Left lobe of liver (tissue), 2 donors: ENCODE measurements around the gene RAB40C. TPM values are rescaled to one million over a fixed set of nuclear protein-coding genes. Genes with fewer than 3 reads are reported as not detected.
A peak's percentile ranks its signal among the peaks of the same experiment; 100 is the strongest.

ENCODE experiments used
- ATAC-seq: fragments of 200-7000 bp; cut with Tn5 transposase; one replicate; pipeline ENCODE4 v1.9.1; 2020; ENCODE audit warnings: mild to moderate bottlenecking, moderate library complexity
- DNase-seq: peaks from one replicate; pipeline ENCODE4 v3.0.0-alpha.2; 2020; ENCODE audit warnings: low spot score
- total RNA-seq: library from RNA; stranded (reverse); gene quantifications from one replicate; pipeline ENCODE4 v1.2.1, GENCODE V29; 2021
- donor health status: DM: no; HTN: no; CAD: no; lungs with moderate emphysema.
- donor health status: DM: no; HTN: yes; CAD: no.

RAB40C gene
- total RNA-seq, 1 donor from 2014 or later = 15.5 TPM

GRCh38 chr16:608019-608418, 18.2 kb downstream of the RAB40C start:
- ATAC-seq (no peak), DNase-seq (no peak)

GRCh38 chr16:609316-609715, 19.4 kb downstream of the RAB40C start:
- ATAC-seq (no peak), DNase-seq (no peak)

GRCh38 chr16:609984-610383, 20.1 kb downstream of the RAB40C start:
- DNase-seq = no peak

GRCh38 chr16:610513-611381, 20.9 kb downstream of the RAB40C start:
- DNase-seq (peak; percentile 65), ATAC-seq (peak; percentile 85)

More at GRCh38 chr16:609984-610383, 20.1 kb downstream of the RAB40C start:
- peak; percentile 69 for ATAC-seq

- DNase-seq (no peak), ATAC-seq (no peak)
These were observed 25.3 kb downstream of the RAB40C start for GRCh38 chr16:615122-615521.

DNA sequence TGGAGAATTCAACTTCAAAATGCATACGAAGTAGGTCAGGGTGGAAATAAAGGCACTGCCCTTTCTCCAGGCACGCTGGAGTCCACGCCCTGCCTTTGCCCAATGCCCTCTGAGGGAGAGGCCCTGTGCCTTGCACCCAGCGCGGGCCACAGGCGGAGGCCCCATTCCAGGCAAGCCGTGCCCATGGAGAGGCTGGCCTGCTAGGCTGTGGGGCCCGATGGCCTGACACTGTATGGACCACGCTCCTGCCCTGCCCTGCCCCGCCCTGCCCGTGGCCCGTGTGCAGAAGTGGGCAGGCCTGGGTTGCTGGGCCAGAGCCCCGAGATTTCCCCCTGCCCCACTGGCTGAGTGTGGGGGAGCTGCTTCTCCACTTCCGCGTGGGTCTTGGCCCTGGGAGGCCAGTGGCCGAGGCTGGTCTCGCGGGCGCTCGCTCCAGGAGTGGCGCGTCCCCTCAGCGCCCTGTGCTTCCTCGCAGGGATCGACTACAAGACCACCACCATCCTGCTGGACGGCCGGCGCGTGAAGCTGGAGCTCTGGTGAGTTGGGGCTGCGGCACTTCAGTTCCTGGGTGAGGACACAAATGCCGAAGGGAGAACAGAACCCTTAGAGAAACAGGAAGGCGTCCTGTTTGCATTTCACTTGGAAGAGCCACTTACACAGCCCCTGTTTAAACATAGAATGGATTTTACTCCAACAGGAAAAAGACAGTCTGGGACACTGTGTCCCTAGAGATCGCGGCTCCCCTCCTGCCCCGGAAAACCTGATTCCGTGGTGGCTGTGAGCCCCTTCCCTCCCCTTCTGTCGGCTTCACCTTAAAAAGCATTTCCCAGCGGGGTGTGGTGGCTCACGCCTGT, 27.1 kb downstream of the RAB40C start:
- peak; percentile 37 for ATAC-seq
- DNase-seq = no peak

DNA sequence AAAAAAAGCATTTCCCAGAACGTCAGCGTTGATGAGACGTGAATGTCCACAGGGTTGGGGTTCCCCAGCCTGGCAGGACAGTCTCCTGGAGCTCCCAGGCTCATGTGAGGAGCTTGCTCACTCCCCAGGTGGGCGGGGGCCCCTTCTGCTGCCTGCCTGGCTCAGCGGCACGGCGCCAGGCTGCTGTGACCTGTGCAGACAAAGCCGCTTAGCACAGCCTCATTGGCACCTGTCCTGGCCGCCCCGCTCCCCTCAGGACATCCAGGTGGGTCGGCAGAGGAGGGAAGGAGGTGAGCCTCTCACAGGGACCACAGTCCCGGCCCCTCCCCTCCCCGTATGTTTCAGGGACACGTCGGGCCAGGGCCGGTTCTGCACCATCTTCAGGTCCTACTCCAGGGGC, 28.0 kb downstream of the RAB40C start:
- DNase-seq = no peak
- ATAC-seq = no peak

DNA sequence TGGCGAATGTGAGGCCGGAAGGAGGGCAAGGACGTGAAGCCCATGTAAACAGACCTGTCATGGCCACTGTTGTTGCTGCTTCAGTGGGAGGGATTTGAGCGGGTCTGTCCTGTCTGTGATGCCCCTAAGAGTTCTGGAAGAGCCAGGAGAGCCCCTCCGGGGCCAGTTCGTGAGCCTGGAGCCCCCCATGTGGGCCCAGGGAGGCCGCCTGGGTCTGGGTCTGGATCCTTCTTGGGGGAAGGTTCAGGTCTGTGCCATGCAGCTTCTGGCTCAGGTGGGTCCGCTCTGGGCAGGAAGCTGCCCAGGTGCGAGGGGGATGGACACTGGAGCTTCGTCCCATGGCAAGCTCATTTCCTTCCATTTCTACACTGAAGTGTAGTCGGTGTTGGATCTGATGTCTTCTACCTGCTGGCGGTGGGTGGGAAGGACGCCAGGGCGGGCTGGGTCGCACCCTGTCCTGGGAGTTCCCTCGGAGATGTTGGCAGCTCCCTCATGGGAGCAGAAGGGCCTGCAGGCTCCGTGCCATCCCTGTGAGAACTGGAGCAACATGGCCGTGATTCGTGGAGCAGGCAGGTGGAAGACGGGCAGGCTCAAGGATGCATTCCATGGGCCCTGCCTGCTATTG, 29.7 kb downstream of the RAB40C start:
- DNase-seq (no peak), ATAC-seq (no peak)

DNA sequence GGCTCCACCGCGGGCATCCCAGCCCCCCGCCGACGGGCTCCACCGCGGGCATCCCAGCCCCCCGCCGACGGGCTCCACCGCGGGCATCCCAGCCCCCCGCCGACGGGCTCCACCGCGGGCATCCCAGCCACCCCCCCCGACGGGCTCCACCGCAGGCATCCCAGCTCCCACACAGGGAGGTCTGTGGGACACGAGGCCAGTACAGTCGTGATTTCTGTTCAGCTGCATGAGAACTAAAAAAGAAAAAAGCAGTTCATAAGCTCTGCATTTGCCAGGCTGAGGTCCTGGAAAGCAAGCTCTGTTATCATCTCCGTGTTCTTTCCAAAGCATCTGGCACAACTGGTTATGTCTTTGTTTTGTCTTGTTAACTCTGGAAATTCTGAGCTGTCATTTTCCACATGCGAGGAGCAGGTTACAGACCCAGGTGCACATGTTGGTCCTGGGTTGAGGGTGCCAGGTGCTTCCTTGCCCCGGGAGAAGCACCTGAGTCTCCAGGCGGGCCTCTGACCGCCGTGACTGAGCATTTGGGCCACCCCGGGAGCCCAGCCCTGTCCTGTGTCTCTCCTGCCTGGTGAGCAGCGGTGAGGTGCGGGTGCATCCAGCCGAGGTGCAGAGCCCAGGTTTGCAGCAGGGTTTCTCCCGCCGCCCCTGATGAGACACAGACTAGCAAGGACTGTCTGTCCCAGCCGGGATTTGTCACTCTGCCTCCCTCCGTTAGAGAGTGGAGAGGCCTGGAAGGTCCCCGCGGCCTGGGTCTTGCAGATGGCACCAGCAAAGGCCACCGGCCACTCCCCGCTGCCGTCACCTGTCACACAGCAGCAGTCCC, 31.0 kb downstream of the RAB40C start:
- ATAC-seq (no peak), DNase-seq (no peak)

GRCh38 chr16:621526-622105, 31.8 kb downstream of the RAB40C start:
- ATAC-seq (peak; percentile 31), DNase-seq (no peak)

DNA sequence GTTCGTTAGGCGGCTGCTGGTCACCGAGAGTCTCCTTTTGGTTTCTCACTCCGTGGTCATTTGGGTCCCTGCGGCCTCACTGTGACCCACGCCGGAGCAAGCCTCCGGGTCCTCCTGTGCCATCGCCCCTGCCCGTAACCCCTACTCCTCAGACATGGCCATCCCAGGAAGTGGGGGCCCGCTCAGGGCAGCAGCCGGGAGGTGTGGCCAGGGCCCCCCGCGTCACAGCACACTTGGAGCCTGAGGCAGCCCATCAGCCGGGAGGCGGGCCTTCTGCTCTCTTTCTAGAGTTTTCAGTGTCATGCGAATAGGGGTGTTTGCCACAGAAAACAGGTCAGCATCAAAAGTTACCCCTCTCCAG, 33.0 kb downstream of the RAB40C start:
- no peak for ATAC-seq
- no peak for DNase-seq

DNA sequence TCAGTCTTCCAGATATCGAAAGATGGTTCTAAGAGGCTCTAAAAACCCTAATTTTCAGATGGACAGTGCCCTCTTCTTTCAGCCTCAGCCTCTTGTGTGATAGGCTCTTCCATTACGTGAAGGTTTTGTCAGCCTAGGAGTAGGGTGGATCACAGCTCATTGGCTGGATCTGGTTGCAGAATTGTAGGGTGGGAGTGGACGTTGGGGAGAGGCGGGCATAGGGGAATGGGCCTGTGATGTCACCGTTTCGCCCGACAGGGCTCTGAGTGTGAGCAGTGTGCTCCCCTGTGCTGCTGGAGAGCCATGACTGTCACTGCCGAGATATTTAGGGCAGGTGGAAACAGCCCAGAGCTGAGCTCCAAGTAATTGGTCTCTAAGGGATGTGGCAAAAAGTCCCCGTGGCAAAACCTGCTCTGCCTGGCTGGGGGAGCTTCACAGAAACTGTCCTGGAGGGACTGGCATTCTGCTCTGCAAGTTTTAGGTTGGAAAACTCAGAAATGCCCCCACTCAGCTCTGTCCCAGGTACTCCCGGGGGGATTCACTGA, 34.7 kb downstream of the RAB40C start:
- DNase-seq (no peak), ATAC-seq (no peak)

DNA sequence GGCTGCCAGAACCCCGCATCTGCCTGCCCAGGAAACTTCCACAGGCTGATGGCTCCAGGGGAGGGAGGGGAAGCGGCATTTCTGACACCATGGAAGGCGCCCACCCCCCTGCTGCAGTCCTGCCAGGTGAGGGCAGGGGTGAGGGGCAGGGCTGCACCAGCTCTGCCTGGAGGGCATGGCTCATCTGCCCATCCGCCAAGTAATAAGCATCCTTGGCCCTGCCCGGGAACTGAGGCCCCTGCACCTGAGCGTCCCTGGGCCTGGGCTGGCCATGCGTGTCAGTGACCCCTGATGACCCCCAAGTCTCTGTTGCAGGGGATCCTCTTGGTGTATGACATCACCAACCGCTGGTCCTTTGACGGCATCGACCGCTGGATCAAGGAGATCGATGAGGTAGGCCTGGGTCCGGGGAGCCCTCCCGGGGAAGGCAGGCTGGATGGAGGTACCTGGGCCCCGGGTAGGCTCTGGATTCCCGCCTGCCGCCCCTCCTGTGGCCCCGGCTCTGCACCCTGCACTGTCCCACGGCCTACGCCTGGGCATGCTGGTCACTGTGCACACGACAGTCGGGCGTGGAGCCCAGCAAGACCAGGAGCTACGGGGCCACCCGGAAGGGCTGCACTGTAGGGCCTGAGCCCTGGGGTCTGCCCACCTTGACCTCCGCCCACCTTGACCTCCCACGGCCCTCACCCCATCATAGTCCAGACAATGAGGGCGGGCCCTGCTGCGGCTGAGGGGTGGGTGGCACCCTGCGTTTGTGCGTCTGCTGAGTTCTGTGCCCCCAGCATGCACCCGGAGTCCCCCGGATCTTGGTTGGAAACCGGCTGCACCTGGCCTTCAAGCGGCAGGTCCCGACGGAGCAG, 35.5 kb downstream of the RAB40C start:
- DNase-seq (no peak), ATAC-seq (no peak)

DNA sequence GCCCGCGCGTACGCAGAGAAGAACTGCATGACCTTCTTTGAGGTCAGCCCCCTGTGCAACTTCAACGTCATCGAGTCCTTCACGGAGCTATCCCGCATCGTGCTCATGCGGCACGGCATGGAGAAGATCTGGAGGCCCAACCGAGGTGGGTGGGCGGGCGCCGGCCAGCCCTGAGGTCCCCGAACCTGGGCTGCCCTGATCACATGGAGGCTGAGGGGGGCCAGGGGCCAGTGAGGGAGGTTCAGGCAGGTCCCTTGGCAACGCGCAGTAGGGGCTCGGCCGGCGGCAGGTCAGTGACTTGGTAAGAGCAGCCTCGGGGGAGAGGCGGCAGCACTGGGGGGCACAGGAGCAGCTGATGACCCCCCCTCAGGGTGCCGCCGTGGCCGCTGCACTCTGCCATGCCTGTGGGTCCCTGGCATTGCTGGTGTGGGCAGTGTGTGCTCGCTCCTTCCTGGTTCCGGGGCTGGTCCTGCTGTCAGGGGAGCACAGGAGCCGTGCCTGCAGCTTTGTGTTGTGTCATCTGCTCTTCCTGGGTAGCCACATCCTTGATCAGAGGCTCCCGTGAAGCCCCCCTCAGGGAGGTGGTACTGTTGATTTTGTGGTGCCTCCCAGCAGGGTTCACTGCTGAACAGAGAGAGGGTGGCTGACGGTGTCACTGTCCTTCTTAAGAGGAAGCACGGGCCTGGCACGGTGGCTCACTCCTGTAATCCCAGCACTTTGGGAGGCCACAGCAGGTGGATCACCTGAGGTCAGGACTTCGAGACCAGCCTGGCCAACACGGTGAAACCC, 36.3 kb downstream of the RAB40C start:
- DNase-seq = no peak
- no peak for ATAC-seq

- DNase-seq (no peak), ATAC-seq (no peak)
These were observed 37.1 kb downstream of the RAB40C start for GRCh38 chr16:626787-627453.

DNA sequence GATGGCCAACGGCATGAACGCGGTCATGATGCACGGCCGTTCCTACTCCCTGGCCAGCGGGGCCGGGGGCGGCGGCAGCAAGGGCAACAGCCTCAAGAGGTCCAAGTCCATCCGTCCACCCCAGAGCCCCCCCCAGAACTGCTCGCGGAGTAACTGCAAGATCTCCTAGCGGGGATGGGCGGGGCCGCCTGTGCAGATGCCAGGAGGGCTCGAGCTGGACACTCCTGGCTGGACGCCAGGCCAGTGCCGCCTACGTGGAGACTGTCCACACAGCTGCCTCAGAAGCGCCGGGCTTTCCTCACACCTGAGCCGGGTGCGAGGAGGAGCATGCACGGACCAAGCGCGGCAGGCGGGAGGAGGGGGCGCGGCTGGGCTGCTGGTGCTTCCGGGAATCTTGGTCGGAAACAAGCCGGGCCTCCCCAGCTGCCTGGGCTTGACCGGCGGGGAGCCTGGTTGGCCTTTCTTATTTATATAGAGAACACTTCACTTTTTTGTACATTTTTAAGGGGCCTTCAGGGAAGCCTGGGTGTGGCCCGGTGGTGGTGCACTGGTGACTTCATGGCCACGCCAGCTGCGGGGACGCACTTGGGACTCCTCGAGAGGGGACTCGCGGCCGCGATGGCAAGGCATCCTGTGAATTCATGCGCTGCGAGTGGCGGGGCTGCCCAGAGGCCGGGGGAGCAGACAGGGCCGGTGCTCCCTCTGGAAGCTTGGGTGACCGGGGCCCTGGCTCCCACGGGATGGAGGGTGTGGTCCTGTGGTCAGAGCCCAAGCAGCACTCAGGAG, 37.8 kb downstream of the RAB40C start:
- DNase-seq = peak; percentile 78
- peak; percentile 19 for ATAC-seq
